GM23338 (cell line): ENCODE data around the gene HHIPL1. TPM values are rescaled to one million over a fixed set of nuclear protein-coding genes. Genes with fewer than 3 reads are reported as not detected.

Source experiments
- ATAC-seq: fragments of 200-7000 bp; cut with Tn5 transposase; 3 replicates; pipeline ENCODE4 v1.9.1; 2020
- DNase-seq: peaks from one replicate; pipeline ENCODE4 v3.0.0-alpha.2; 2015; ENCODE audit warnings: low spot score
- H2AFZ ChIP-seq: fragments of 200-600 bp; sonication (generic); 2 replicates; pipeline ENCODE4 v1.8.0; 2016; ENCODE audit warnings: antibody characterized with exemption, mild to moderate bottlenecking, moderate library complexity
- H3F3A ChIP-seq: fragments of 200-600 bp; sonication (generic); replicated peaks from 2 replicates; pipeline ENCODE4 v1.8.0; 2017; ENCODE audit warnings: antibody characterized with exemption, mixed run types, low read depth
- H3K27ac ChIP-seq: fragments of 200-600 bp; sonication (generic); 2 replicates; pipeline ENCODE4 v1.6.1; 2016; ENCODE audit warnings: low read depth
- H3K27me3 ChIP-seq: fragments of 200-600 bp; sonication (generic); 2 replicates; pipeline ENCODE4 v1.8.0; 2016; ENCODE audit warnings: mild to moderate bottlenecking, mixed run types, moderate library complexity; ENCODE audit not compliant: insufficient read depth
- H3K36me3 ChIP-seq: fragments of 200-600 bp; sonication (generic); 2 replicates; pipeline ENCODE4 v1.8.0; 2016; ENCODE audit warnings: mild to moderate bottlenecking; ENCODE audit not compliant: insufficient read depth
- H3K4me1 ChIP-seq: fragments of 200-600 bp; sonication (generic); 2 replicates; pipeline ENCODE4 v1.8.0; 2016; ENCODE audit warnings: mild to moderate bottlenecking, moderate library complexity; ENCODE audit not compliant: insufficient read depth
- H3K4me2 ChIP-seq: fragments of 200-600 bp; sonication (generic); 2 replicates; pipeline ENCODE4 v1.7.1; 2017; ENCODE audit warnings: mixed run types
- H3K4me3 ChIP-seq: fragments of 200-600 bp; sonication (generic); 2 replicates; pipeline ENCODE4 v1.6.1; 2016; ENCODE audit warnings: mixed run types
- H3K79me2 ChIP-seq: fragments of 200-600 bp; sonication (generic); replicated peaks from 2 replicates; pipeline ENCODE4 v1.8.0; 2017; ENCODE audit warnings: mild to moderate bottlenecking; ENCODE audit not compliant: insufficient read depth
- H3K9me2 ChIP-seq: fragments of 200-600 bp; sonication (generic); 2 replicates; pipeline ENCODE4 v1.8.0; 2017; ENCODE audit not compliant: insufficient read depth
- H4K20me1 ChIP-seq: fragments of 200-600 bp; sonication (generic); replicated peaks from 2 replicates; pipeline ENCODE4 v1.8.0; 2017; ENCODE audit warnings: mild to moderate bottlenecking; ENCODE audit not compliant: insufficient read depth
- H3K27ac Mint-ChIP-seq: 2 replicates; pipeline ENCODE4 v1.8.0; 2020; ENCODE audit warnings: inconsistent platforms, mild to moderate bottlenecking, moderate library complexity, mixed read lengths
- H3K27me3 Mint-ChIP-seq: 3 replicates; pipeline ENCODE4 v1.8.0; 2022; ENCODE audit warnings: low read depth, mild to moderate bottlenecking, moderate library complexity, mixed read lengths, inconsistent platforms; ENCODE audit not compliant: insufficient read depth, poor library complexity
- H3K36me3 Mint-ChIP-seq: 3 replicates; pipeline ENCODE4 v1.8.0; 2021; ENCODE audit warnings: low read depth, mild to moderate bottlenecking, inconsistent platforms, moderate library complexity, mixed read lengths
- H3K4me1 Mint-ChIP-seq: 3 replicates; pipeline ENCODE4 v1.8.0; 2020; ENCODE audit warnings: mild to moderate bottlenecking, inconsistent platforms, mixed read lengths
- H3K4me3 Mint-ChIP-seq: 3 replicates; pipeline ENCODE4 v1.8.0; 2021; ENCODE audit warnings: moderate library complexity, mild to moderate bottlenecking, inconsistent platforms, mixed read lengths
- H3K9me3 Mint-ChIP-seq: 3 replicates; pipeline ENCODE4 v1.8.0; 2020; ENCODE audit warnings: moderate library complexity, mild to moderate bottlenecking, inconsistent platforms, mixed read lengths
- EZH2 ChIP-seq: fragments of 200-600 bp; sonication (generic); IDR thresholded peaks from one replicate; pipeline ENCODE4 v1.8.0; 2017; ENCODE audit warnings: antibody characterized with exemption, mild to moderate bottlenecking, low read depth; ENCODE audit not compliant: unreplicated experiment
- EZH2phosphoT487 ChIP-seq: fragments of 200-600 bp; sonication (generic); IDR thresholded peaks from one replicate; pipeline ENCODE4 v1.8.1; 2018; ENCODE audit warnings: antibody characterized with exemption; ENCODE audit not compliant: unreplicated experiment
- JUNB ChIP-seq: IDR thresholded peaks from one replicate; pipeline ENCODE4 v1.6.1; 2016; ENCODE audit warnings: antibody characterized with exemption; ENCODE audit not compliant: unreplicated experiment
- NANOG ChIP-seq: IDR thresholded peaks from 2 replicates; pipeline ENCODE4 v1.6.1; 2016; ENCODE audit warnings: antibody characterized with exemption, borderline replicate concordance
- POLR2AphosphoS5 ChIP-seq: IDR thresholded peaks from 2 replicates; pipeline ENCODE4 v1.6.1; 2016; ENCODE audit warnings: antibody characterized with exemption, low read depth
- STAT1 ChIP-seq: IDR thresholded peaks from one replicate; pipeline ENCODE4 v1.6.1; 2016; ENCODE audit warnings: antibody characterized with exemption; ENCODE audit not compliant: unreplicated experiment
- ZNF114 ChIP-seq: fragments of 250-450 bp; sonication (Bioruptor Pico); IDR thresholded peaks from 2 replicates; pipeline ENCODE4 v1.5.0; 2020; ENCODE audit warnings: mild to moderate bottlenecking, moderate library complexity
- polyA plus RNA-seq: library from polyadenylated mRNA; unstranded; fragments of >200 nt; fragmentation: Nextera tagmentation; extraction: Ambion mirVana; gene quantifications from 2 replicates; pipeline ENCODE4 v1.2.1, GENCODE V29; 2016
- total RNA-seq: library from RNA; depleted of rRNA; stranded (reverse); fragments of >200 nt; shearing (Covaris generic); gene quantifications from 2 replicates; pipeline ENCODE4 v1.2.3, GENCODE V29; 2014
- TF ChIP-seq, protein P1 (sequence below): fragments of 250-450 bp; sonication (Bioruptor Pico); IDR thresholded peaks from 2 replicates; pipeline ENCODE4 v1.5.0; 2020; ENCODE audit warnings: mild to moderate bottlenecking, moderate library complexity
- TF ChIP-seq, protein P2 (sequence below): IDR thresholded peaks from 2 replicates; pipeline ENCODE4 v1.6.1; 2016; ENCODE audit warnings: antibody characterized with exemption
- TF ChIP-seq, protein P3 (sequence below), 2 experiments: fragments of 200-600 bp in 1 of 2; sonication (generic) in 1 of 2; conservative IDR thresholded peaks; 2 replicates each; pipeline versions ENCODE4 v1.5.1 to v1.6.1; 2016 to 2017; ENCODE audit warnings: antibody characterized with exemption in 2 of 2, low read depth in 2 of 2, mild to moderate bottlenecking in 2 of 2, moderate library complexity in 1 of 2
- TF ChIP-seq, protein P4 (sequence below): IDR thresholded peaks from one replicate; pipeline ENCODE4 v1.6.1; 2018; ENCODE audit warnings: antibody characterized with exemption; ENCODE audit not compliant: unreplicated experiment

The HHIPL1 gene
- total and polyA plus RNA-seq, 2 experiments from 2014 or later: 1.9 to 2.0 TPM

DNA sequence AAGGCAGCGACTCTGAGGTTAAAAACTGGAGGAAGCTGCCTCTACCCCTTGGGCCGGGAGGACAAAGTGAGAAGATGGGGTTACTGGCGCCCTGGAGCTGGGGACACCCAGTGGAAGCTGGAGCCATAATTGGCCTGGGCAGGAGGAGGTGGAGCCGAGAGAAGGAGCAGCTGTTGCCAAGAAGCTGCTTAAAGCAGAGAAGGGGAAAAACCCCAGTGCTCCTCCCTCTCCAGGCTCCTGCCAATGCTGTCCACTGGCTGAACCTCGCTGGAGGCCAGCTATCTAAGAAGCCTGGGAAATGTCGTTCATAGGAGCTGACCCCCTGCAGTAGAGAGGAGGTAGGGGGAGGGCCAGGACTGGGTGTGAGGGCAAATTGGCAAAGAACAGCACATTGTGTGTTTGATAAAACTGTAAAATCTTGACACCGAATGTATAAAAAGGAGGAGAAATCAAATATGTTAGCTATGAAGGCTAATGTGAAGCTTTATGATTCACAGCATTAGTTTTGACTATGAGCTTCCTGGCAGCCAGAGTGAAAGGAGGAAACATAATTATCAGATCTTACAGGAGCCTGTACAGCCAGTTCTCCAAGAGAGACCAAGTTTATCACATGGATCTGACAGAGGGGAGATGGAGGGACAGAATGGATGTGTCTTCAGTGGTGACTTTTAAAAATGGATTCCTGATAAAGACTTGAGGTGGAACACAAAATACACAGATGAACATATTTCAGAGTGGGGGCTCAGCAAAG is 9.5 kb downstream of the HHIPL1 start (continued):
- TF ChIP-seq, protein P1, sequence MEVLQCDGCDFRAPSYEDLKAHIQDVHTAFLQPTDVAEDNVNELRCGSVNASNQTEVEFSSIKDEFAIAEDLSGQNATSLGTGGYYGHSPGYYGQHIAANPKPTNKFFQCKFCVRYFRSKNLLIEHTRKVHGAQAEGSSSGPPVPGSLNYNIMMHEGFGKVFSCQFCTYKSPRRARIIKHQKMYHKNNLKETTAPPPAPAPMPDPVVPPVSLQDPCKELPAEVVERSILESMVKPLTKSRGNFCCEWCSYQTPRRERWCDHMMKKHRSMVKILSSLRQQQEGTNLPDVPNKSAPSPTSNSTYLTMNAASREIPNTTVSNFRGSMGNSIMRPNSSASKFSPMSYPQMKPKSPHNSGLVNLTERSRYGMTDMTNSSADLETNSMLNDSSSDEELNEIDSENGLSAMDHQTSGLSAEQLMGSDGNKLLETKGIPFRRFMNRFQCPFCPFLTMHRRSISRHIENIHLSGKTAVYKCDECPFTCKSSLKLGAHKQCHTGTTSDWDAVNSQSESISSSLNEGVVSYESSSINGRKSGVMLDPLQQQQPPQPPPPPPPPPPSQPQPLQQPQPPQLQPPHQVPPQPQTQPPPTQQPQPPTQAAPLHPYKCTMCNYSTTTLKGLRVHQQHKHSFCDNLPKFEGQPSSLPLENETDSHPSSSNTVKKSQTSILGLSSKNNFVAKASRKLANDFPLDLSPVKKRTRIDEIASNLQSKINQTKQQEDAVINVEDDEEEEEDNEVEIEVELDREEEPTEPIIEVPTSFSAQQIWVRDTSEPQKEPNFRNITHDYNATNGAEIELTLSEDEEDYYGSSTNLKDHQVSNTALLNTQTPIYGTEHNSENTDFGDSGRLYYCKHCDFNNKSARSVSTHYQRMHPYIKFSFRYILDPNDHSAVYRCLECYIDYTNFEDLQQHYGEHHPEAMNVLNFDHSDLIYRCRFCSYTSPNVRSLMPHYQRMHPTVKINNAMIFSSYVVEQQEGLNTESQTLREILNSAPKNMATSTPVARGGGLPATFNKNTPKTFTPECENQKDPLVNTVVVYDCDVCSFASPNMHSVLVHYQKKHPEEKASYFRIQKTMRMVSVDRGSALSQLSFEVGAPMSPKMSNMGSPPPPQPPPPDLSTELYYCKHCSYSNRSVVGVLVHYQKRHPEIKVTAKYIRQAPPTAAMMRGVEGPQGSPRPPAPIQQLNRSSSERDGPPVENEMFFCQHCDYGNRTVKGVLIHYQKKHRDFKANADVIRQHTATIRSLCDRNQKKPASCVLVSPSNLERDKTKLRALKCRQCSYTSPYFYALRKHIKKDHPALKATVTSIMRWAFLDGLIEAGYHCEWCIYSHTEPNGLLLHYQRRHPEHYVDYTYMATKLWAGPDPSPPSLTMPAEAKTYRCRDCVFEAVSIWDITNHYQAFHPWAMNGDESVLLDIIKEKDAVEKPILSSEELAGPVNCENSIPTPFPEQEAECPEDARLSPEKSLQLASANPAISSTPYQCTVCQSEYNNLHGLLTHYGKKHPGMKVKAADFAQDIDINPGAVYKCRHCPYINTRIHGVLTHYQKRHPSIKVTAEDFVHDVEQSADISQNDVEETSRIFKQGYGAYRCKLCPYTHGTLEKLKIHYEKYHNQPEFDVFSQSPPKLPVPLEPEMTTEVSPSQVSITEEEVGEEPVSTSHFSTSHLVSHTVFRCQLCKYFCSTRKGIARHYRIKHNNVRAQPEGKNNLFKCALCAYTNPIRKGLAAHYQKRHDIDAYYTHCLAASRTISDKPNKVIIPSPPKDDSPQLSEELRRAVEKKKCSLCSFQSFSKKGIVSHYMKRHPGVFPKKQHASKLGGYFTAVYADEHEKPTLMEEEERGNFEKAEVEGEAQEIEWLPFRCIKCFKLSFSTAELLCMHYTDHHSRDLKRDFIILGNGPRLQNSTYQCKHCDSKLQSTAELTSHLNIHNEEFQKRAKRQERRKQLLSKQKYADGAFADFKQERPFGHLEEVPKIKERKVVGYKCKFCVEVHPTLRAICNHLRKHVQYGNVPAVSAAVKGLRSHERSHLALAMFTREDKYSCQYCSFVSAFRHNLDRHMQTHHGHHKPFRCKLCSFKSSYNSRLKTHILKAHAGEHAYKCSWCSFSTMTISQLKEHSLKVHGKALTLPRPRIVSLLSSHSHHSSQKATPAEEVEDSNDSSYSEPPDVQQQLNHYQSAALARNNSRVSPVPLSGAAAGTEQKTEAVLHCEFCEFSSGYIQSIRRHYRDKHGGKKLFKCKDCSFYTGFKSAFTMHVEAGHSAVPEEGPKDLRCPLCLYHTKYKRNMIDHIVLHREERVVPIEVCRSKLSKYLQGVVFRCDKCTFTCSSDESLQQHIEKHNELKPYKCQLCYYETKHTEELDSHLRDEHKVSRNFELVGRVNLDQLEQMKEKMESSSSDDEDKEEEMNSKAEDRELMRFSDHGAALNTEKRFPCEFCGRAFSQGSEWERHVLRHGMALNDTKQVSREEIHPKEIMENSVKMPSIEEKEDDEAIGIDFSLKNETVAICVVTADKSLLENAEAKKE (CRISPR knock-in tag): no peak

DNA sequence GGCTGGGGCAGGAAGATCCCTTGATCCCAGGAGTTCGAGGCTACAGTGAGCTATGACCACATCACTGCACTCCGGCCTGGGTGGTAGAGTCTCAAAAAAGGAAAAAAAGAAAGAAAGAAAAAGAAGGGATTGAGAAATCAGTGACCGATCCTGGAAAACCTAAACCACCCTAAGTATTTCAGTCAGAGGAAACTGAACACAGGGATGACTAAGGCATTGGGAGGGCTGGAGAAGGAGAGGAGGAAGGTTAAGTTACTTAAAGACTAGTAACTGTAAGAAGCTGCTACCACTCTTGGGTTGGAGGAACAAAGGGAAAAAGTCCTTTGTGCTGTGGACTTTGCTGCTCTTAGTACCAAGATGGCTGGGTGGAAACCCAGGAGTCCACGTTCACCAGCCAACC is 10.6 kb downstream of the HHIPL1 start:
- no peaks in the 10 kb centered on the region for H3K36me3 ChIP-seq
- Mint-ChIP-seq H3K27me3 (peaks cover 30% of the 10 kb centered on the region), H3K36me3 (no peaks in the 10 kb centered on the region), H3K4me1 (peaks cover 8% of the 10 kb centered on the region), H3K27ac (no peak overlapping the region), H3K9me3 (no peaks in the 10 kb centered on the region), H3K4me3 (no peak overlapping the region)
- peaks cover 8% of the 10 kb centered on the region for H3K4me1 ChIP-seq
- H3K4me3 ChIP-seq: no peak overlapping the region
- DNase-seq (no peak), ATAC-seq (no peak)
- H4K20me1 ChIP-seq: no peaks in the 10 kb centered on the region
- H3F3A ChIP-seq: peaks cover 9% of the 10 kb centered on the region; the same call in 1 of the 2 replicates
- H3K79me2 ChIP-seq: no peaks in the 10 kb centered on the region
- peaks cover 32% of the 10 kb centered on the region for H3K27me3 ChIP-seq
- H3K27ac ChIP-seq: no peak overlapping the region
- no peaks in the 10 kb centered on the region for H3K9me2 ChIP-seq
- H2AFZ ChIP-seq: no peak overlapping the region
- no peak overlapping the region for H3K4me2 ChIP-seq
- TF ChIP-seq POLR2AphosphoS5: no peak
- TF ChIP-seq, protein P2, sequence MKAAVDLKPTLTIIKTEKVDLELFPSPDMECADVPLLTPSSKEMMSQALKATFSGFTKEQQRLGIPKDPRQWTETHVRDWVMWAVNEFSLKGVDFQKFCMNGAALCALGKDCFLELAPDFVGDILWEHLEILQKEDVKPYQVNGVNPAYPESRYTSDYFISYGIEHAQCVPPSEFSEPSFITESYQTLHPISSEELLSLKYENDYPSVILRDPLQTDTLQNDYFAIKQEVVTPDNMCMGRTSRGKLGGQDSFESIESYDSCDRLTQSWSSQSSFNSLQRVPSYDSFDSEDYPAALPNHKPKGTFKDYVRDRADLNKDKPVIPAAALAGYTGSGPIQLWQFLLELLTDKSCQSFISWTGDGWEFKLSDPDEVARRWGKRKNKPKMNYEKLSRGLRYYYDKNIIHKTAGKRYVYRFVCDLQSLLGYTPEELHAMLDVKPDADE: no peak
- TF ChIP-seq EZH2: no peak
- TF ChIP-seq NANOG: no peak
- no peak for TF ChIP-seq EZH2phosphoT487
- TF ChIP-seq, protein P3, sequence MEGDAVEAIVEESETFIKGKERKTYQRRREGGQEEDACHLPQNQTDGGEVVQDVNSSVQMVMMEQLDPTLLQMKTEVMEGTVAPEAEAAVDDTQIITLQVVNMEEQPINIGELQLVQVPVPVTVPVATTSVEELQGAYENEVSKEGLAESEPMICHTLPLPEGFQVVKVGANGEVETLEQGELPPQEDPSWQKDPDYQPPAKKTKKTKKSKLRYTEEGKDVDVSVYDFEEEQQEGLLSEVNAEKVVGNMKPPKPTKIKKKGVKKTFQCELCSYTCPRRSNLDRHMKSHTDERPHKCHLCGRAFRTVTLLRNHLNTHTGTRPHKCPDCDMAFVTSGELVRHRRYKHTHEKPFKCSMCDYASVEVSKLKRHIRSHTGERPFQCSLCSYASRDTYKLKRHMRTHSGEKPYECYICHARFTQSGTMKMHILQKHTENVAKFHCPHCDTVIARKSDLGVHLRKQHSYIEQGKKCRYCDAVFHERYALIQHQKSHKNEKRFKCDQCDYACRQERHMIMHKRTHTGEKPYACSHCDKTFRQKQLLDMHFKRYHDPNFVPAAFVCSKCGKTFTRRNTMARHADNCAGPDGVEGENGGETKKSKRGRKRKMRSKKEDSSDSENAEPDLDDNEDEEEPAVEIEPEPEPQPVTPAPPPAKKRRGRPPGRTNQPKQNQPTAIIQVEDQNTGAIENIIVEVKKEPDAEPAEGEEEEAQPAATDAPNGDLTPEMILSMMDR (conservative IDR thresholded peaks at IDR 0.05; ENCODE audit: low read depth in 2 of 2): no peak
- no peak for TF ChIP-seq ZNF114 (CRISPR knock-in tag)
- TF ChIP-seq, protein P4, sequence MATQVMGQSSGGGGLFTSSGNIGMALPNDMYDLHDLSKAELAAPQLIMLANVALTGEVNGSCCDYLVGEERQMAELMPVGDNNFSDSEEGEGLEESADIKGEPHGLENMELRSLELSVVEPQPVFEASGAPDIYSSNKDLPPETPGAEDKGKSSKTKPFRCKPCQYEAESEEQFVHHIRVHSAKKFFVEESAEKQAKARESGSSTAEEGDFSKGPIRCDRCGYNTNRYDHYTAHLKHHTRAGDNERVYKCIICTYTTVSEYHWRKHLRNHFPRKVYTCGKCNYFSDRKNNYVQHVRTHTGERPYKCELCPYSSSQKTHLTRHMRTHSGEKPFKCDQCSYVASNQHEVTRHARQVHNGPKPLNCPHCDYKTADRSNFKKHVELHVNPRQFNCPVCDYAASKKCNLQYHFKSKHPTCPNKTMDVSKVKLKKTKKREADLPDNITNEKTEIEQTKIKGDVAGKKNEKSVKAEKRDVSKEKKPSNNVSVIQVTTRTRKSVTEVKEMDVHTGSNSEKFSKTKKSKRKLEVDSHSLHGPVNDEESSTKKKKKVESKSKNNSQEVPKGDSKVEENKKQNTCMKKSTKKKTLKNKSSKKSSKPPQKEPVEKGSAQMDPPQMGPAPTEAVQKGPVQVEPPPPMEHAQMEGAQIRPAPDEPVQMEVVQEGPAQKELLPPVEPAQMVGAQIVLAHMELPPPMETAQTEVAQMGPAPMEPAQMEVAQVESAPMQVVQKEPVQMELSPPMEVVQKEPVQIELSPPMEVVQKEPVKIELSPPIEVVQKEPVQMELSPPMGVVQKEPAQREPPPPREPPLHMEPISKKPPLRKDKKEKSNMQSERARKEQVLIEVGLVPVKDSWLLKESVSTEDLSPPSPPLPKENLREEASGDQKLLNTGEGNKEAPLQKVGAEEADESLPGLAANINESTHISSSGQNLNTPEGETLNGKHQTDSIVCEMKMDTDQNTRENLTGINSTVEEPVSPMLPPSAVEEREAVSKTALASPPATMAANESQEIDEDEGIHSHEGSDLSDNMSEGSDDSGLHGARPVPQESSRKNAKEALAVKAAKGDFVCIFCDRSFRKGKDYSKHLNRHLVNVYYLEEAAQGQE: no peak
- no peak for TF ChIP-seq STAT1
- no peak for TF ChIP-seq JUNB
